ENCODE measurements around the gene FBF1.

DNA sequence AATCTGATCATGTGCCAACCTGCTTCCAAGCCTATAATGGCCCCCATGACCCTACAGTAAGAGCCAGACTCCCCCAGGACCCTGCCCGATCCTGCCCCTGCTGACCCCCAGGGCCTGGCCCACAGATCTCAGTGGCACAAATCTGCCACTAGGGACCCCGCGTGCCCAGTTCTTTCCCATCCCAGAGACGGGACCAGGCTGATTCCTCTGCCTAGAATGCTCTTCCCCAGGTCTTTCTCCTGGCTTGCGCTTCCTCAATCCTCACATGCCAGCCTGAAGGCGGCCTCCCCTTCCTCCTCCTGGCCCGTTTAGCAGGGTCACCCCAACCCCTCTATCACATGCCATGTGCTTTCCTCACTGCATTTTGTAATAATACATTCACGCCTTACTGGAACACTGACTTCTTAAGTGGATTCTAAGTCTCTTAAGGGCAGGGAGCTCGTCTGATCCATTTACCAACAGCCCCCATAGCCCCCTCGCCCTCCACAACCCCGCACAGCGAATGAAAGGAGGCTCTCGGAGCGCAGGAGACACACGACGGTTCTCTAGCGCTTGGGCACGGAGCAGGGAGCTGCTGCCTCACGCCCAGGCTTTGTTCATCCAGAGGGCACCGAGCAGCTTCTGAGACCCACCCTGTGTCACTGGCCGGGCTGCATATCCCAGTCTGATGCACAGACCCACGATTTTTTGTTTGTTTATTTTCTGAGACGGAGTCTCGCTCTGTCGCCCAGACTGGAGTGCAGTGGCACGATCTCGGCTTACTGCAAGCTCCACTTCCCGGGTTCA is 45.3 kb downstream of the FBF1 start:
- TF ChIP-seq TAF1 (IDR thresholded peaks at IDR 0.05; ENCODE audit: borderline replicate concordance, insufficient read depth, low read length) (no peak), POLR2AphosphoS5 (IDR thresholded peaks at IDR 0.05; ENCODE audit: low read depth, low read length) (no peak), FOXP2 (optimal IDR thresholded peaks at IDR 0.05; ENCODE audit: borderline replicate concordance, extremely low read depth, extremely low read length, insufficient read depth) (no peak), SIN3A (IDR thresholded peaks at IDR 0.05; ENCODE audit: borderline replicate concordance, insufficient read depth, low read length) (no peak)
- TF ChIP-seq, protein P1, sequence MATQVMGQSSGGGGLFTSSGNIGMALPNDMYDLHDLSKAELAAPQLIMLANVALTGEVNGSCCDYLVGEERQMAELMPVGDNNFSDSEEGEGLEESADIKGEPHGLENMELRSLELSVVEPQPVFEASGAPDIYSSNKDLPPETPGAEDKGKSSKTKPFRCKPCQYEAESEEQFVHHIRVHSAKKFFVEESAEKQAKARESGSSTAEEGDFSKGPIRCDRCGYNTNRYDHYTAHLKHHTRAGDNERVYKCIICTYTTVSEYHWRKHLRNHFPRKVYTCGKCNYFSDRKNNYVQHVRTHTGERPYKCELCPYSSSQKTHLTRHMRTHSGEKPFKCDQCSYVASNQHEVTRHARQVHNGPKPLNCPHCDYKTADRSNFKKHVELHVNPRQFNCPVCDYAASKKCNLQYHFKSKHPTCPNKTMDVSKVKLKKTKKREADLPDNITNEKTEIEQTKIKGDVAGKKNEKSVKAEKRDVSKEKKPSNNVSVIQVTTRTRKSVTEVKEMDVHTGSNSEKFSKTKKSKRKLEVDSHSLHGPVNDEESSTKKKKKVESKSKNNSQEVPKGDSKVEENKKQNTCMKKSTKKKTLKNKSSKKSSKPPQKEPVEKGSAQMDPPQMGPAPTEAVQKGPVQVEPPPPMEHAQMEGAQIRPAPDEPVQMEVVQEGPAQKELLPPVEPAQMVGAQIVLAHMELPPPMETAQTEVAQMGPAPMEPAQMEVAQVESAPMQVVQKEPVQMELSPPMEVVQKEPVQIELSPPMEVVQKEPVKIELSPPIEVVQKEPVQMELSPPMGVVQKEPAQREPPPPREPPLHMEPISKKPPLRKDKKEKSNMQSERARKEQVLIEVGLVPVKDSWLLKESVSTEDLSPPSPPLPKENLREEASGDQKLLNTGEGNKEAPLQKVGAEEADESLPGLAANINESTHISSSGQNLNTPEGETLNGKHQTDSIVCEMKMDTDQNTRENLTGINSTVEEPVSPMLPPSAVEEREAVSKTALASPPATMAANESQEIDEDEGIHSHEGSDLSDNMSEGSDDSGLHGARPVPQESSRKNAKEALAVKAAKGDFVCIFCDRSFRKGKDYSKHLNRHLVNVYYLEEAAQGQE (IDR thresholded peaks at IDR 0.05; ENCODE audit: insufficient read depth in 1 of 2, low read depth in 2 of 2, low read length in 2 of 2), result no peak

Data from PFSK-1 (cell line).